GM18499 (cell line): Measurements from ENCODE around the gene ECE1.
"Not testable (repeated sequence)": the region's sequence is repeated elsewhere in the genome, so short reads cannot be mapped to it uniquely, and the experiment has no call there.

Experiments
- ATAC-seq: cut with Tn5 transposase; IDR thresholded peaks from one replicate; pipeline ENCODE4 v1.9.1; 2021; ENCODE audit warnings: moderate number of reproducible peaks; ENCODE audit not compliant: insufficient read depth, unreplicated experiment

ECE1 gene

GRCh38 chr1:21192871-21193270, 97.4 kb downstream of the ECE1 start:
- no peak for ATAC-seq

- no peak for ATAC-seq
These were observed 98.0 kb downstream of the ECE1 start for GRCh38 chr1:21192284-21192683.

- not testable (repeated sequence) for ATAC-seq
These were observed 99.5 kb downstream of the ECE1 start for GRCh38 chr1:21190771-21191170.

GRCh38 chr1:21189906-21190500, 100.3 kb downstream of the ECE1 start:
- no peak for ATAC-seq

GRCh38 chr1:21189421-21189820, 100.8 kb downstream of the ECE1 start:
- ATAC-seq, result no peak

- no peak for ATAC-seq
These were observed 102.0 kb downstream of the ECE1 start for GRCh38 chr1:21188235-21188634.

- ATAC-seq, result no peak
These were observed 105.0 kb downstream of the ECE1 start for GRCh38 chr1:21185221-21185731.

- ATAC-seq, result no peak
These were observed 106.0 kb downstream of the ECE1 start for GRCh38 chr1:21184276-21184675.

GRCh38 chr1:21182181-21182731, 108.0 kb downstream of the ECE1 start:
- ATAC-seq, result no peak

- not testable (repeated sequence) for ATAC-seq
These were observed 112.0 kb downstream of the ECE1 start for GRCh38 chr1:21178271-21178670.

GRCh38 chr1:21176586-21177555, 113.4 kb downstream of the ECE1 start, which contains the start of gene EIF4G3:
Gene EIF4G3, minus strand, starts transcription at chr1:21176897. Its CDS starts 174,155 bp downstream, at chr1:21002742.
- ATAC-seq, result peak; percentile 94

GRCh38 chr1:21175670-21176581, 114.3 kb downstream of the ECE1 start:
- ATAC-seq, result no peak

- no peak for ATAC-seq
These were observed 115.0 kb downstream of the ECE1 start for GRCh38 chr1:21175324-21175669.

GRCh38 chr1:21174654-21175323, 115.5 kb downstream of the ECE1 start:
- ATAC-seq, result no peak

- ATAC-seq, result no peak
These were observed 116.0 kb downstream of the ECE1 start for GRCh38 chr1:21174230-21174629.

- not testable (repeated sequence) for ATAC-seq
These were observed 117.2 kb downstream of the ECE1 start for GRCh38 chr1:21173096-21173495.

- ATAC-seq, result not testable (repeated sequence)
These were observed 119.4 kb downstream of the ECE1 start for GRCh38 chr1:21170837-21171236.

GRCh38 chr1:21168444-21168843, 121.8 kb downstream of the ECE1 start:
- no peak for ATAC-seq
